Measurements from ENCODE around the gene EEIG1.

Gene EEIG1

DNA sequence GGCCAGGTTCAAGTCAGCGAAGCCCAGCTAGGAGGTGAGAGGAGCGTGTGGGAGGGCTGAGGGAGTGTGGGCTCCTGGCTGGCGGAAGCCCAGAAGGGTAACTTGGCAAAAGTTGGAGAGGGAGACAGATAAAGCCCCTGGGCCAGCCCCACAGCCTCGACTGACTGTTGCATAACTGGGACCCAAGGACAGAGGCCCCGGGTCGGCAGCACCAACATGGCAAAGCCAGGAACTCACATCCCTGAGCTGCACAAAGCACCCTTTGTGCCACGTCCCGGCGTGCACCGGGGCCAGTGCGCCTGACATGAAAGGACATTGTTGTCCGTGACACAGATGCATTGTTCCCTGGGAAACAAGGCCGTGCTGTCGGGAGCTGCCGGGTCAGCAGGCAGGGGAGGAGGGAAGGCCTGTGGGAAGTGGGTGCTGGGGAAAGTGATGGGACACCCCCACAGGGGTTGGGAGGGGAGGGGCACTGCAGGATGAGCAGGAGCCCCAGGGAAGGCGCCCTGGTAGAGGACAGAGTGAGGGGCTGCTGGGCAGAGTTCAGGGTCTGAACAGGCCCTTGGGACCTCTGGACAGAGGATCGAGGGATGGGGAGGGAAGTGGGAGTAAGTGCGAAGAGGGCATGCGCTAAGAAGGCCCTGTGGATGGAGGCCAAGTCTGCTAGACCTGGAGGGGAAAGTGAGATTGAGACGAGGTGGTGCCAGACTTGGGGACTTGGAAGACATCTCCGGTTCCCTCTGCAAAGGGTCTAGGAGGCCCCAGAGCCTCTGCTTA lies 30.1 kb downstream of the EEIG1 start:
- H3K4me1 ChIP-seq (ENCODE audit: insufficient read depth, low read length), result peaks cover 6% of the 10 kb centered on the region; the same call in 1 of the 2 replicates
- H3K36me3 ChIP-seq (ENCODE audit: insufficient read depth, low read length), result 0 out of 2 replicates have a peak, but pooled peaks cover 3% of the 10 kb centered on the region
- H3K9ac ChIP-seq (ENCODE audit: low read depth, low read length), result no peak overlapping the region
- H3K9me3 ChIP-seq (ENCODE audit: control insufficient read depth, insufficient read depth, low read length), result no peaks in the 10 kb centered on the region

GRCh38 chr9:127949827-127950512 lies 30.8 kb downstream of the EEIG1 start:
- H3K9ac ChIP-seq (ENCODE audit: low read depth, low read length), result no peak overlapping the region
- 0 out of 2 replicates have a peak, but pooled peaks cover 3% of the 10 kb centered on the region for H3K36me3 ChIP-seq (ENCODE audit: insufficient read depth, low read length)
- H3K4me1 ChIP-seq (ENCODE audit: insufficient read depth, low read length), result 0 out of 2 replicates have a peak, but pooled peaks cover under 1% of the 10 kb centered on the region
- H3K9me3 ChIP-seq (ENCODE audit: control insufficient read depth, insufficient read depth, low read length), result no peaks in the 10 kb centered on the region

GRCh38 chr9:127947841-127948710 lies 32.7 kb downstream of the EEIG1 start:
- Histone ChIP-seq H3K9me3 (ENCODE audit: control insufficient read depth, insufficient read depth, low read length) (no peaks in the 10 kb centered on the region), H3K9ac (ENCODE audit: low read depth, low read length) (no peak overlapping the region), H3K36me3 (ENCODE audit: insufficient read depth, low read length) (0 out of 2 replicates have a peak, but pooled peaks cover 3% of the 10 kb centered on the region), H3K4me1 (ENCODE audit: insufficient read depth, low read length) (0 out of 2 replicates have a peak, but pooled peaks cover 3% of the 10 kb centered on the region)

GRCh38 chr9:127946728-127947127 lies 34.1 kb downstream of the EEIG1 start:
- no peaks in the 10 kb centered on the region for H3K9me3 ChIP-seq (ENCODE audit: control insufficient read depth, insufficient read depth, low read length)
- 0 out of 2 replicates have a peak, but pooled peaks cover 5% of the 10 kb centered on the region for H3K36me3 ChIP-seq (ENCODE audit: insufficient read depth, low read length)
- 0 out of 2 replicates have a peak, but pooled peaks cover 3% of the 10 kb centered on the region for H3K4me1 ChIP-seq (ENCODE audit: insufficient read depth, low read length)
- H3K9ac ChIP-seq (ENCODE audit: low read depth, low read length), result no peak overlapping the region

DNA sequence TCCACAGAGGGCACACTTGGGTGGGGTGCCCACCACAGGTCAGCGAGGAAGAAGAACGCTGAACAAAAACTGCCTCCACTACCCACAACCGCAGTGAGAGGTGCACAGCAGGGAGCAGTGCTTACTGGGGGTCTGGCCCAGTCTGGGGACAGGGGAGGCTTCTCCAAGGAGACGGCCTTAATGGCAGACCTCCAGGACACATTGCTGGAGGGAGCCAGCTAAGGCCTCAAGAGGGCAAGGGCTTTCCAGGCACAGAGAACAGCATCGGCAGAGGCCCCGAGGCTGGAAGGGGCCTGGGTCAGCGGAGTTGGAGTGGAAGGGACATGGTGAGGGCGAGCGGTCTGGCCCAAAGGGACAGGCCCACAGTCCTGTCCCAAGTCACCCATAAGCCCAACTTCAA lies 34.8 kb downstream of the EEIG1 start:
- Histone ChIP-seq H3K36me3 (ENCODE audit: insufficient read depth, low read length) (0 out of 2 replicates have a peak, but pooled peaks cover 5% of the 10 kb centered on the region), H3K9me3 (ENCODE audit: control insufficient read depth, insufficient read depth, low read length) (no peaks in the 10 kb centered on the region), H3K4me1 (ENCODE audit: insufficient read depth, low read length) (0 out of 2 replicates have a peak, but pooled peaks cover 3% of the 10 kb centered on the region), H3K9ac (ENCODE audit: low read depth, low read length) (no peak overlapping the region)

DNA sequence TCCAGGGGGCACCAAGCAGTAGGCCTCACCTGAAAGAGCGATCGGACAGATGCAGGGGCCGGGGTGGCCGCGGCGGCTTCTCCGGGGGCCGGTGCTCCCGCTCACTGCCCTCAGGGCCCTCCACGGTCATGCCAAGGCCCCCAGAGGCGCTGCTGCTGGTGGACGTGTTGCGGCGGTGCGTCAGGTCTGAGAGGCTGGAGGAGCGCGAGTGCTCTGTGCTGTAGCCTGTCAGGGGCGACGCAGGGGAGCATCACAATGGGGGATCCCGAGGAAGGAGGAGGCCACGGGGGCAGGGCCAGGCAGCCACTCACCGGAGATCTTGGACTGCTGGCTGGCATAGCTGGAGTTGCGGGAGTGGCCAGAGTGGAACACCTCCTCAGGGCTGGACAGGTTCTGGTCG lies 35.5 kb downstream of the EEIG1 start:
- H3K4me1 ChIP-seq (ENCODE audit: insufficient read depth, low read length), result 0 out of 2 replicates have a peak, but pooled peaks cover 3% of the 10 kb centered on the region
- H3K9ac ChIP-seq (ENCODE audit: low read depth, low read length), result no peak overlapping the region
- H3K9me3 ChIP-seq (ENCODE audit: control insufficient read depth, insufficient read depth, low read length), result no peaks in the 10 kb centered on the region
- H3K36me3 ChIP-seq (ENCODE audit: insufficient read depth, low read length), result 0 out of 2 replicates have a peak, but pooled peaks cover 5% of the 10 kb centered on the region

GRCh38 chr9:127944586-127945218 lies 36.1 kb downstream of the EEIG1 start:
- Histone ChIP-seq H3K9ac (ENCODE audit: low read depth, low read length) (no peak overlapping the region), H3K36me3 (ENCODE audit: insufficient read depth, low read length) (0 out of 2 replicates have a peak, but pooled peaks cover 5% of the 10 kb centered on the region), H3K4me1 (ENCODE audit: insufficient read depth, low read length) (0 out of 2 replicates have a peak, but pooled peaks cover 3% of the 10 kb centered on the region), H3K9me3 (ENCODE audit: control insufficient read depth, insufficient read depth, low read length) (no peaks in the 10 kb centered on the region)

GRCh38 chr9:127943731-127944144 lies 37.1 kb downstream of the EEIG1 start:
- H3K9me3 ChIP-seq (ENCODE audit: control insufficient read depth, insufficient read depth, low read length), result no peaks in the 10 kb centered on the region
- H3K9ac ChIP-seq (ENCODE audit: low read depth, low read length), result no peak overlapping the region
- H3K4me1 ChIP-seq (ENCODE audit: insufficient read depth, low read length), result 0 out of 2 replicates have a peak, but pooled peaks cover 3% of the 10 kb centered on the region
- H3K36me3 ChIP-seq (ENCODE audit: insufficient read depth, low read length), result 0 out of 2 replicates have a peak, but pooled peaks cover 5% of the 10 kb centered on the region

DNA sequence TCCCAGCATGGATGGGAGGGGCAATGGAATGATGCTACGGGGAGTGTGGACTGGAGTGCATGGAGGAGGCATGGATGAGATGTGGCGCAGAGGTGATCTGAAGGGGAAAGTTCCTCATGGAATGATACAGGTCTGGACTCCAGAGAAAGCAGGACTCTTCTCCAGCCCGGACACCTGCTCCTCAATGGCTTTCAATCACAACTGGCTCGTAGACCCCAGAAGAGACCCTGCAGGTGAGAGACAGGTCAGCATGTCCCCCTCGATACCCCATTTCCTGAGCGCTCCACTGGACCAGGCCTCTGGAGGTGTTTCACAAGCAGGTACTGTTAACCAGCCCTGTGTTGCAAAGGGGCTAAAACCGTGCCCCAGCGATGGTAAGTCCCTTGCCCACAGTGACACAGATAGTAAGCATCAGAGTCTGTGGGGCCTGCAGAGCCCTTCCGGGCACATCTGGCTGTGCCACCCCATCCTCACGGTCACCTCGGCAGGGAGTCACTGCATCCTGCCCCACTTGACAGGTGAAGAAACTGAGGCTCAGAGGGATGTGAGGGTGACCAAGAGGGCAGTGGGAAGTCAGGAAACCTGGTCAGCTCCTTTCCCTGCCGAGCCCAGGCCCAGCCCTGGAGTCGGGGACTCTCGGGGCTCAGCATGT lies 37.7 kb downstream of the EEIG1 start:
- Histone ChIP-seq H3K9me3 (ENCODE audit: control insufficient read depth, insufficient read depth, low read length) (no peaks in the 10 kb centered on the region), H3K9ac (ENCODE audit: low read depth, low read length) (no peak overlapping the region), H3K4me1 (ENCODE audit: insufficient read depth, low read length) (0 out of 2 replicates have a peak, but pooled peaks cover 3% of the 10 kb centered on the region), H3K36me3 (ENCODE audit: insufficient read depth, low read length) (0 out of 2 replicates have a peak, but pooled peaks cover 5% of the 10 kb centered on the region)

- Histone ChIP-seq H3K9me3 (ENCODE audit: control insufficient read depth, insufficient read depth, low read length) (no peaks in the 10 kb centered on the region), H3K4me1 (ENCODE audit: insufficient read depth, low read length) (0 out of 2 replicates have a peak, but pooled peaks cover 3% of the 10 kb centered on the region), H3K9ac (ENCODE audit: low read depth, low read length) (no peak overlapping the region), H3K36me3 (ENCODE audit: insufficient read depth, low read length) (0 out of 2 replicates have a peak, but pooled peaks cover 3% of the 10 kb centered on the region)
Measured at GRCh38 chr9:127942216-127943010, 38.4 kb downstream of the EEIG1 start.

DNA sequence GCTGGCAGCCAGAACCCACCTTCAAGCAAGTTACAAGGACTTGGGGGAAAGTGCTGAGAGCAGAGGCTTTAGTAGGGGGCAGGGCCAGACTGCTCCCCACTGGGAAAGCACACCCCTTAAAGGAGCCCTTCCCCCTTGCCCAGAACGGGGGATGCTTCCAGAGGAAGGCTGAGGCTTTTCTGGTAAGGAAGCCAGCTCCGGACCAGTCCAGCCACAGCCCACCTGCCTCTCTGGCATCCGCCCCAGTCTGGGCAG lies 38.9 kb downstream of the EEIG1 start:
- Histone ChIP-seq H3K36me3 (ENCODE audit: insufficient read depth, low read length) (0 out of 2 replicates have a peak, but pooled peaks cover 2% of the 10 kb centered on the region), H3K9ac (ENCODE audit: low read depth, low read length) (no peak overlapping the region), H3K9me3 (ENCODE audit: control insufficient read depth, insufficient read depth, low read length) (no peaks in the 10 kb centered on the region), H3K4me1 (ENCODE audit: insufficient read depth, low read length) (0 out of 2 replicates have a peak, but pooled peaks cover 3% of the 10 kb centered on the region)

DNA sequence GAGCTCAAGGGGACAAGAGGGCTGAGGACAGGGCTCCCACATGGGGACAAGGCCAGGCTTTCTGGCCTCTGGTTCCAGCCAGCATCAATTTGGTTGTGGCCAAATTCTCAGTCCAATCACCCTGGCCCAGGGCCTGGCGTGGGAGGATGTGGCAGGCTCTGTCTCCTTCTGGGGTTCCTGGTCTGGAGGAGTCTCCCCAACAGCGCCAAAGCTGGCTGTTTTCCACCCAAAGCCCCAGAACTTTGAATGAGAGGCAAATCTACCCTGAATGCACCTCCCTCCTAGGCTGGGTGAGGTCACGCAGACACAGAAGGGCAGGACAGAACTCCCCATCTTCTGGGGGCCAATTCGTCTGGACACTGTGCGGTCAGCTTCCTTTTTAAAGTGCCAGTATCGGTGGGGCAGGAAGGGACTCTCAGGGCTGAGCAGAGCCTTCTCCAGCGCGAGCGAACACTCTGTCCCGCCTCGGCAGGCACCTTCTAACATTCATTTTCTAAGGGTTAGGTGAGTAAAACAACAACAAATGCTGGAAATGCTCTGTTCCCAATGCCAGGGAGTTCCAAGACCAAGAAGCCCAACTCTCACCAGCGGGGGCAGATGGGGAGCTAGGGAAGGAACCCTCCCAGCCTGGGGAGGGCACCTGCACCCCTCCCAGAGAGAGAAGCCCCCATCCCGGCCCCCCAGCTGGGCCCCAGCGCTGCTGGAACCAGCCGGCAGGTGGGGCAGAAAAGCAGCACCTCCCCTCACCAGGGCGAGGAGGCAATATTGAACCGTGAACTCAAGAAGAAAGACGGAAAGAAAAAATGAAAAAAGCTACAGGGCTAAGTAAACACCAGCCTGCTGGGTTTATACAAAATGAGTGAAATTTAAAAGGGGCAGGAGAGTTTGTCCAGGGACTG lies 39.5 kb downstream of the EEIG1 start:
- no peak overlapping the region for H3K9ac ChIP-seq (ENCODE audit: low read depth, low read length)

More for the DNA sequence above, 39.5 kb downstream of the EEIG1 start:
- Histone ChIP-seq H3K9me3 (ENCODE audit: control insufficient read depth, insufficient read depth, low read length) (no peaks in the 10 kb centered on the region), H3K36me3 (ENCODE audit: insufficient read depth, low read length) (0 out of 2 replicates have a peak, but pooled peaks cover 2% of the 10 kb centered on the region), H3K4me1 (ENCODE audit: insufficient read depth, low read length) (0 out of 2 replicates have a peak, but pooled peaks cover 7% of the 10 kb centered on the region)

Measured in ES-I3 (cell line).